Stimulated activated CD4-positive, alpha-beta T cell treated with anti-CD3 and anti-CD28 coated beads, TNF-alpha, amount 100 ng/mL, for 24 hours (primary cell): Measurements from ENCODE around the gene C1D.
"Not testable (repeated sequence)": the region's sequence is repeated elsewhere in the genome, so short reads cannot be mapped to it uniquely, and the experiment has no call there.

Experiments used
- DNase-seq, 3 experiments: peaks; one replicate each; pipeline ENCODE4 v3.0.0-alpha.2; 2020; ENCODE audit warnings: low read depth in 3 of 3

Gene C1D

DNA sequence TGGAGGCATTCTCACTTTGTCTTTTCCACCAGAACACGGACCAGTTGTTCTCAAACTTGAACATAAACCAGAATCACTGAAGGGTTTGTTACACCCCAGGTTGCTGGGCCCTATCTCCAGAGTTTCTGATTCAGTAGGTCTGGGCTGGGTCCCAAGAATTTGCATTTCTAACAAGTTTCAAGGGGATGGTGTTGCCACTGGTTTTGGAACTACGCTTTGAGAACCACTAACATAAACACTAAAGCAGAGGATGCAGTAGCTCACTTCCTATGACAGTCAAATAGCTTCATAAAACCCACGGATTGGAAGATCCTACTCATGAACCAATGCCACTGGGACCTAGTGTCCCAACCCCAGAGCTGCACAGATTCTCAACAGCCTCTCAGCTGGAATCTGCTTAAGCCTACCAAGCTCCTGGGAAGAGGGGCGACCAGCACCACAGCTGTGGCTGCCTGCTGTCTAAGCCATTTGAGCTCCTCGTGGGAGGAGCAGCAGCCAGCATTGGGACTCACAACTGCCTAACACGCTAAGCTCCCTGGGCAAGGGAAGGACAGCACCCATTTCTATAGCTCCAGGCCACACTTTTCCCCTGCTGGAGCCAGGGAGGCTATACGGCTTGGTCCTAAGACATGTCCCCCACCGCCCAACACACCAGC, 62.5 kb downstream of the C1D start:
- DNase-seq, result no peak

DNA sequence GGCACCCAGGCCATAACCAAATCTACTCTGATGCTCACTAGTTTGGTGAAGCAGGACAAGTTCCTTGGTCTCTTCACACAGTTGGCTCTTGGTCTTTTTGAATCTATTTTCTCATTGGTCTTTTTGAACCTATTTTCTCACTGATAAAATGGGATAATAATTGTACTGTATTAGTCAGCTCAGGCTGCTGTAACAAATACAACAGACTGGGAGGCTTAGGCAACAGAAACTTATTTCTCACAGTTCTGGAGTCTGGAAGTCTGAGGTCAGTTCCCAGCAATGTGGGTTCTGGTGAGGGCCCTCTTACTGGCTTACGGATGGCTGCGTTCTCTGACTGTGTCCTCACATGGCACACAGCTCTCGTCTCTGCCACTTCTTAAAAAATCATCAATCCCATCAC, 63.5 kb downstream of the C1D start:
- no peak for DNase-seq

DNA sequence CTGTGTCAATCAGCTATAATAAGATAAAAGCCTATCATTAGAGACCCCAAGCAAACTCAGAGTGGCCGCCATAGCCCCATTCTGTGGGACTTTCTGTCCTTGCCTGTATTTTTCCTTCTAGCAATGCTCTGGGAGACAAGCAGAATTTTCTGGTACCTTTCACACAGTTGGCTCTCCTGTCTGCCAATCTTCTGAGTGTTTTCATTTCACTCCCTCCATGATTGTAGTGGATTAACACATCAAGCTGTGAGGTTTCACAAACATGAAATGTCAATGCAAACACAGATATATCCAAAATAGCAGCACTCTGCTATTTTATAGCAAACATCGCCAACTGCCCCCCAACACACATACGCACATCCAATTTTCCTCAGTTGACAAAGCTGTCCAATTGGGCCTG, 64.9 kb downstream of the C1D start:
- no peak for DNase-seq

DNA sequence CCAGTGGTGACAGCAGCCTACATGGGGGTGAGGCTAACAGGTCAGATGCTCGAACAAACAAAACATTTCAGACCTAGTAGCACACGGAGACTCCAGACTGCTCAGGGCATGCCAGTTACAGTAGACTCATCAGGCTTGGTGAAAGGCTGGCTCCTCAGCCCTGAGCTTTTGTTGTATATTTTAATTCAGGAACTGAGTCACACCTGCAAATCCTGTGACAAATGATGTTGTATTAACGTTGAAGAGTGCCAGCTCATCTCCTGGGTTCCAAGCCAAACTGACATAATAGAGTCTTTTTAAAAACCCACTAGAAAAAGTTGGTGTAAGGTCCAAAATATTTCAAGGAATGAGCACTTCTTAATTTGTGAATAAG, 65.3 kb downstream of the C1D start:
- no peak for DNase-seq

DNA sequence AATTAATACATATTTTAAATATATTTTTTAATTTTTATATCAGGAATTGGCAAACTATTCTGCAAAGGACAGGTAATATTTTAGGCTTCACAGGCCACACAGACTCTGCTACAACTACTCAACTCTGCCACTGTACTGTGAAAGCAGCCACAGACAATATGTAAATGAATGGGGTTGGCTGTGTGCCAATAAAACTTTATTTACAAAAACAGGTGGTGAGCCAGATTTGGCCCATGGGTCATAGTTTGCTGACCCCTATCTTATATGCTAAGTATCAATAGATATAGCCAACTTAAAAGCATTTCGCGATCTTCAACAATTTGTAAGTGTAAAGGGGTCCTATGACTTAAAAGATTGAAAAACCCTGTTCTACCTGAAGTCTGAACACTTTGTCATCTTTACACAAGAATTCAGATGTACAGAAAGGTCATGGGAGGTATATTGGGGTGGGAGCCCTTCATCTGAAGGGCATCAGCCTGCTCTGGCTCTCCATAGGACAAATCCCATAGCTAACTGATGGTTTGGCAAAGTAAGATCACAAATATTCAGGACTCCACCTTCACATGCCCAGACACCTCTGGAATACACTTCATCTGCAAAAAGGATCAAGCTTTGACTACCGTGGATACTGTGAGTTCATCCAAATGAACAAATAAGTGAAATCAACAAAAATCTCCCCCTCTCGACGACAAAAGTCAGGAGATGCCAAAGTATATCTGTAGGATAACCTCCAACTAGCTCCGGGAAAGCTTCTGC, 65.9 kb downstream of the C1D start:
- DNase-seq, result no peak

DNA sequence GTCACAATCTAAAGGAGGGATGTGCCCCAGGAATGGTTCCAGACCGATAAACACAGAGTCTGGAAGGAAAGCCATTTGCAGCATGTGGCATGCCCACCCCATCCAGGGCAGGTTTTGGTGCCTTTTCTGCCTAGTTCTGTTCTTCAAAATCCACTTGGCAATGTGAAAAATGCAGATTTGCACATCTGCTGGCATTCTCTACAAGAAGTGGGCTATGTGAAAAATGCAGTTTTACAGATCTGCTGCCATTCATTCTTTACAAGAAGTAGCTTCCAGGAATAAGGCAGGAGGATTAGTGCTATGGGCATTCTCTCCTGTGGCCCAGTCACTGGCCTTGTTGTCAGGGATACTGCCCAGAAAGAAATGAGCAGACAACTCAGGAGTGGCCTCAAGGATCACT, 68.1 kb downstream of the C1D start:
- DNase-seq, result no peak

DNA sequence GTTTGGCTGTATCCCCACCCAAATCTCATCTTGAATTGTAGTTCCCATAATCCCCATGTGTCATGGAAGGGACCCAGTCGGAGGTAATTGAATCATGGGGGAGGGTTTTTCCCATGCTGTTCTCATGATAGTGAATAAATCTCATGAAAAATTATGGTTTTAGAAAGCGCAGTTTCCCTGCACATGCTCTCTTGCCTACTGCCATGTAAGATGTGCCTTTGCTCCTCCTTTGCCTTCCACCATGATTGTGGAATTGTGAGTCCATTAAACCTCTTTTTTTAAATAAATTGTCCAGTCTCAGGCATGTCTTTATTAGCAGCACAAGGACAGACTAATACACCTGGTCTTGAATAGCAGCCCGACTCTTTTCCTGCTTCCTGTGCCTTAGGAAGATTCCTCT, 68.7 kb downstream of the C1D start:
- not testable (repeated sequence) for DNase-seq

DNA sequence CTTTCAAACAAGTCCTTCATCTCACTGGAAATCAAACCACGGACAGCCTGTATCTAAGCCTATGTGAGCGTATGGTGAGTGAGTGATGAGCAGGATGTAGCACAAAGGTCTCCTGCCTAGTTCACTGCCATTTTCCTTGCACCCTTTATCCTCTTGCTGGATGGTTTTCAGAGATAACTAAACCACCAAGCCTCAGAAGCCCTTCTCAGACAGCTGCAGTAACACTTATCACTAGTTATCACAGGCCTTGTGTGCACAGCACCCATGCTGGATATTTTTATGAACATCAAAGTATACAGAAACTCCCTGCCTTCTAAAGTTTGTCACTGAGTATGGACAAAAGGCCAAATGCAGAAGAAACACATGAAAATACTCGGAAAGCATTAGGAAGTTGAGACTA, 69.5 kb downstream of the C1D start:
- DNase-seq, result no peak

DNA sequence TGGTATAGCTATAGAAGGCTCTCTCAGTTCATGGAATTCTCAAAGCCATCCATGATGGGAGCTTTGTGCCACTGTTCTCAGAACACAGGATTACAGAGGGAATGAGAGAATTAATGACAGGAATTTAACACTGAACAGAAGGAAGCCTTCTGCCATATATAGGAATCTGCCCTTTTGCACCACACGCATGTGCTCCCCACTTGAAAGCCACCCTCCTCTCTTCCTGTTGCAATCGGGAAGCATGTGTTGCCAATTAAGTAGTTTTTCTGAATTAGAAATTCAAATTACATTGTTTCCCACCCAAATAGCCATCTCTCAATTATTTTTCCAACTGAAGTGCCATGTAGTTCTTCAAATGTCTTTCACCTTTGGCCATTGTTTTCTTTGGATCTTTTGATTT, 71.3 kb downstream of the C1D start:
- no peak for DNase-seq
